ENCODE results near the gene MCTP1. TPM values are rescaled to one million over a fixed set of nuclear protein-coding genes. Genes with fewer than 3 reads are reported as not detected.

MCTP1 gene
- total and polyA plus RNA-seq, 3 experiments from 2014 or later: 0.51 to 0.92 (median 0.55) TPM

DNA sequence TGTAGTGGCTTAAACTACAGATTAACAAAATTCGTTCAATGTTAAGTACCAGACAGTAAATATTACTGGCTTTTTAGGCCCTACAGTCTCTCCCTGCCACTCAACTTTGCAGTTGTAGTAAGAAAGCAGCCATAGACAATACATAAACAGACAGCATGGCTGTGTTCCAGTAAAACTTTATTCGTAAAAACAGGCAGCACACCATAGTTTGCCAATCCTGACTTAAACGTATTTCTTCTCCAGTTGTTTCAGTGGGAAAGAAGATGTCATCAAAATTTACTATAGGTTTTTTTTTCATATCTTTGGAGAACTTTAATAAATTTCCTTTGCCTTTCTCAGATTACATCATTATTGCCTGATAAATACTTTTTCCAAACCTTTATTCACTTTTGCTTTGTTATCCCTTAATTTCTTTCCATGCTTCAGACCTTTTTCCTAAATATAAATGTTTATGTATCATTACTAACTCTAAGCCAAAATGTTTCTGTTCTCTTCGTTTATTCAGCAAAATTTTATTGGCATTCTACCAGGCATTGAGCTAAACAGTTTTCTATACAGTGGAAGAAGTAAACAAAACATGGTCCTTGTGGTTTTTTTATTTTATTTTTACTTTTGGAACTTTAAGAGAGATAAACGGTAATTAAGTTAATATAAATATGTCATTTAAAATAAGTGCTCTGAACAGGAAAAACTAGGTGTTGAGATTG lies 601.9 kb downstream of the MCTP1 start:
- CTCF ChIA-PET: no interaction called here
- no peaks in the 10 kb centered on the region for H3K36me3 ChIP-seq (ENCODE audit: insufficient read depth, low read length)
- Mint-ChIP-seq H3K4me1 (peaks cover 0 to 14% (median 0%) of the 10 kb centered on the region in 3 donors), H3K9me3 (no peaks in the 10 kb centered on the region), H3K27ac (peak overlapping the region in 1 of 8 donors; percentile 4), H3K4me3 (no peak overlapping the region), H3K36me3 (peaks cover 5 to 56% (median 28%) of the 10 kb centered on the region in 3 donors), H3K27me3 (no peaks in the 10 kb centered on the region)
- H3K9me3 ChIP-seq (ENCODE audit: low read length): no peaks in the 10 kb centered on the region
- POLR2A ChIA-PET: no interaction called here
- H3K27me3 ChIP-seq (ENCODE audit: insufficient read depth, low read length, poor library complexity, severe bottlenecking): no peaks in the 10 kb centered on the region
- DNase-seq: no peak
- no peaks in the 10 kb centered on the region for H3K4me1 ChIP-seq (ENCODE audit: insufficient read depth, low read length)
- no peak overlapping the region for H3K4me3 ChIP-seq (ENCODE audit: low read length)
- no peak overlapping the region for H3K27ac ChIP-seq (ENCODE audit: low read depth, low read length)

DNA sequence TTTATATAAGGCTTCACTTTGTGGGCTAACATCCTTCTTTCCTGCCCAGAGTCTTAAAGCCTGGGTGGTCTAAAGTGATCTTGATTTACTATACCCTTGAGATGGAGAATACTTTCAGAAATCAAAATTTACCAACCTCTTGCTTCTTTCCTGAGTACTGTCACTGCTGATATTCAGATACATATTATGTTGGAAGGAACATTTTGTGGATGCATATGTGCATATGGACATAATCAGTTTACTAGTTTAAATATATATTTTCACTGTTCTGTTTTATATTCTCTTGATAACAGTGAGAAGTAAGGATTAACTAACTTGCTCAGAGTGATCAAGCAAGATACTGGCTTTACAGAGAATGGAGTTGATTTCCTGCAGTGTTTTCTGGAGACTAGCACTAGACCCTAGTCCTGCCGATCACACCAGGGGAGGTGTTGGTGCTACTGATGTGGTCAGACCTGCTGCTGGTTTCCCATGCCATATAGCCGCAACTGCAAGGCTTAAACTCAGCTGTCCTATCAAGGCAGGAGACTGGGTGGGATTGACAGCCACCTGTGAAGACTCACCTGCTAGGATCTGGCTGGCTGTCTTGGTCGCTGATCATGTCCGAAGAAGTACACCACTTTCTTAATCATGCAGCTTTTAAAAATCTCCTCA lies 608.8 kb downstream of the MCTP1 start:
- Histone ChIP-seq H3K9me3 (ENCODE audit: low read length) (no peaks in the 10 kb centered on the region), H3K27me3 (ENCODE audit: insufficient read depth, low read length, poor library complexity, severe bottlenecking) (no peaks in the 10 kb centered on the region), H3K36me3 (ENCODE audit: insufficient read depth, low read length) (no peaks in the 10 kb centered on the region), H3K4me1 (ENCODE audit: insufficient read depth, low read length) (no peaks in the 10 kb centered on the region), H3K4me3 (ENCODE audit: low read length) (no peak overlapping the region), H3K27ac (ENCODE audit: low read depth, low read length) (no peak overlapping the region)
- CTCF ChIA-PET: interaction anchor here (1.0 kb wide), 1 partner anchor 151 kb away, joined by 3 read pairs; no protein-coding TSS in a partner anchor
- H3K27me3 Mint-ChIP-seq: no peaks in the 10 kb centered on the region
- H3K4me1 Mint-ChIP-seq: peaks cover 12 to 31% (median 13%) of the 10 kb centered on the region in 3 donors
- no peak overlapping the region for H3K4me3 Mint-ChIP-seq
- peaks cover 0 to 53% (median 22%) of the 10 kb centered on the region in 3 donors for H3K36me3 Mint-ChIP-seq
- no peaks in the 10 kb centered on the region for H3K9me3 Mint-ChIP-seq
- POLR2A ChIA-PET: no interaction called here
- H3K27ac Mint-ChIP-seq: peak overlapping the region in 1 of 8 donors; percentile 92
- no peak for DNase-seq

DNA sequence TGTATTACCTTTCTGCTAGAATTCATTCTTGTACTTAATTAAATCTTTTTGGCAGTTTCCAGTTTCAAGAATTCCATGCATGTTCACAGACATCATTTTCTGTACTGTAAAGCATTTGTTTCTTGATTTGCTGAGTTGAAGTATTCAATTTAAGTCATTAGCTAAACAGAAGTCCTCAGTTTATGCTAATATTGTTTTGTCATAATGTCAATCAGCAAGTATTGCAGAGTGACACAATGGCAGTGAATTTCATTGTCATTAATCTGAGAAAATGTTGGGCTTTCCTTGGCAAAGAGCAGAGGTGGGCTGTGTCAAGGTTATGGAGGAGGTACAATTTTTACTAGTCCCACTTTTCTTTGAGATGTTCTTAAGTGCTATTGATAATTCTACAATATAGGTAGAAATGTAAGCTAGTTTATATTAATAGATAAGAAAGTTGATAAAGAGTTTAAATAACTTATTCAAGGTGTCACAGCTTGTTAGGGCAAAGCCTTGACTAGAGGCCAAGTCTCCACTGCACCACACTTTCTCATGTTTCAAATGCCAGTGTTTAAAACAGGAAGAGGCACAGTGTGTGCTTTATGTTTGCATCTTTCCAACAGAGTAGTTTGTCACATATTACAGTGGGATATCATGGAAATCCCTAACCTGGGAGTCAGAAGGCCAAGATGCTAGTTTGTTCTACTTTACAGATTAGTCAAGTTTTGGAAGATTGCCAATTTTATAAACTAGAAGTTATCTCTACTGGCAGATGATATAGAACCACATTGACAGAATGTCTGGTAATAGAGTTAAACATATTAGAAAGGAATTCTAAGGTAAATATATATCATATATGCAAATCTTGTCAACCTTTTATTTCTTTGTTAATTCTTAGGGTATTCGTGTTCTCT lies 610.2 kb downstream of the MCTP1 start:
- no peak for DNase-seq
- no peaks in the 10 kb centered on the region for H3K27me3 Mint-ChIP-seq
- no peaks in the 10 kb centered on the region for H3K9me3 ChIP-seq (ENCODE audit: low read length)
- peaks cover 12 to 31% (median 13%) of the 10 kb centered on the region in 3 donors for H3K4me1 Mint-ChIP-seq
- ChIA-PET CTCF (interaction anchor here (1.4 to 1.6 kb wide), 2 partner anchors 63 to 150 kb away, joined by 3 to 5 read pairs; no protein-coding TSS in a partner anchor), POLR2A (no interaction called here)
- H3K36me3 Mint-ChIP-seq: peaks cover 0 to 48% (median 20%) of the 10 kb centered on the region in 3 donors
- no peaks in the 10 kb centered on the region for H3K9me3 Mint-ChIP-seq
- H3K27me3 ChIP-seq (ENCODE audit: insufficient read depth, low read length, poor library complexity, severe bottlenecking): no peaks in the 10 kb centered on the region
- no peak overlapping the region for H3K27ac Mint-ChIP-seq
- H3K27ac ChIP-seq (ENCODE audit: low read depth, low read length): no peak overlapping the region
- no peaks in the 10 kb centered on the region for H3K36me3 ChIP-seq (ENCODE audit: insufficient read depth, low read length)
- H3K4me3 Mint-ChIP-seq: no peak overlapping the region
- no peak overlapping the region for H3K4me3 ChIP-seq (ENCODE audit: low read length)
- no peaks in the 10 kb centered on the region for H3K4me1 ChIP-seq (ENCODE audit: insufficient read depth, low read length)

DNA sequence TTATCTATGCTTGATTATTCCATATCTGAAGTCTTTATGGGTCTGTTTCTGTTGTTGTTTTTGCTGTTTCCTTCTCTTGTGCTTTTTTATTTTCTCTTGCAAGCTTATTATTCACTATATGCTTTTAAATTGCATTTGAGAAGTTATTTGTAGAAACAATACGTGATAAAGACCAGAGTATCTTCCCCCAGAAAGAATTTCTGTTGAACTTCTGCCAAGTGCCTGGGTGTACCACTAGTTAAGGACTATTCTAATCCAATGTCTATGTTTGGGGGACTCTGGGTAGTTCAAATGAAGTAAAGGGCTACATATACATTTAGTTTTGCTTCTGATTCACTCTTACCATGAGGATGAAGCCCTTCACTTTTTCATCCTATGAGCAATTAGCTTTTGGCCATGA lies 612.1 kb downstream of the MCTP1 start:
- Histone ChIP-seq H3K27me3 (ENCODE audit: insufficient read depth, low read length, poor library complexity, severe bottlenecking) (no peaks in the 10 kb centered on the region), H3K4me1 (ENCODE audit: insufficient read depth, low read length) (no peaks in the 10 kb centered on the region), H3K4me3 (ENCODE audit: low read length) (no peak overlapping the region), H3K9me3 (ENCODE audit: low read length) (no peaks in the 10 kb centered on the region), H3K36me3 (ENCODE audit: insufficient read depth, low read length) (no peaks in the 10 kb centered on the region), H3K27ac (ENCODE audit: low read depth, low read length) (no peak overlapping the region)
- DNase-seq: no peak
- H3K4me1 Mint-ChIP-seq: peaks cover 12 to 30% (median 13%) of the 10 kb centered on the region in 3 donors
- ChIA-PET POLR2A (no interaction called here), CTCF (no interaction called here)
- H3K36me3 Mint-ChIP-seq: peaks cover 0 to 53% (median 19%) of the 10 kb centered on the region in 3 donors
- no peak overlapping the region for H3K4me3 Mint-ChIP-seq
- H3K27ac Mint-ChIP-seq: no peak overlapping the region
- H3K27me3 Mint-ChIP-seq: no peaks in the 10 kb centered on the region
- H3K9me3 Mint-ChIP-seq: no peaks in the 10 kb centered on the region

- Mint-ChIP-seq H3K27ac (no peak overlapping the region), H3K36me3 (peaks cover 0 to 61% (median 16%) of the 10 kb centered on the region in 3 donors), H3K4me1 (peaks cover 12 to 30% (median 13%) of the 10 kb centered on the region in 3 donors), H3K9me3 (no peaks in the 10 kb centered on the region), H3K4me3 (no peak overlapping the region), H3K27me3 (peaks cover 0 to 1% of the 10 kb centered on the region in 2 donors)
- no peak for DNase-seq
- Histone ChIP-seq H3K27me3 (ENCODE audit: insufficient read depth, low read length, poor library complexity, severe bottlenecking) (no peaks in the 10 kb centered on the region), H3K27ac (ENCODE audit: low read depth, low read length) (no peak overlapping the region), H3K4me1 (ENCODE audit: insufficient read depth, low read length) (no peaks in the 10 kb centered on the region), H3K9me3 (ENCODE audit: low read length) (no peaks in the 10 kb centered on the region), H3K36me3 (ENCODE audit: insufficient read depth, low read length) (no peaks in the 10 kb centered on the region), H3K4me3 (ENCODE audit: low read length) (no peak overlapping the region)
- POLR2A ChIA-PET: no interaction called here
- CTCF ChIA-PET: no interaction called here
These were observed 614.2 kb downstream of the MCTP1 start for GRCh38 chr5:94670726-94671125.

GRCh38 chr5:94667937-94668336 lies 617.0 kb downstream of the MCTP1 start:
- Mint-ChIP-seq H3K4me3 (no peak overlapping the region), H3K27ac (peak overlapping the region in 3 of 8 donors; percentile 64 to 95 (median 82)), H3K9me3 (no peaks in the 10 kb centered on the region), H3K27me3 (peaks cover 0 to 1% of the 10 kb centered on the region in 2 donors), H3K36me3 (peaks cover 0 to 71% (median 15%) of the 10 kb centered on the region in 3 donors), H3K4me1 (peaks cover 0 to 12% (median 7%) of the 10 kb centered on the region in 3 donors)
- Histone ChIP-seq H3K4me1 (ENCODE audit: insufficient read depth, low read length) (no peaks in the 10 kb centered on the region), H3K4me3 (ENCODE audit: low read length) (no peak overlapping the region), H3K36me3 (ENCODE audit: insufficient read depth, low read length) (no peaks in the 10 kb centered on the region), H3K27me3 (ENCODE audit: insufficient read depth, low read length, poor library complexity, severe bottlenecking) (no peaks in the 10 kb centered on the region), H3K9me3 (ENCODE audit: low read length) (no peaks in the 10 kb centered on the region), H3K27ac (ENCODE audit: low read depth, low read length) (no peak overlapping the region)
- ChIA-PET POLR2A (no interaction called here), CTCF (no interaction called here)
- DNase-seq: no peak

DNA sequence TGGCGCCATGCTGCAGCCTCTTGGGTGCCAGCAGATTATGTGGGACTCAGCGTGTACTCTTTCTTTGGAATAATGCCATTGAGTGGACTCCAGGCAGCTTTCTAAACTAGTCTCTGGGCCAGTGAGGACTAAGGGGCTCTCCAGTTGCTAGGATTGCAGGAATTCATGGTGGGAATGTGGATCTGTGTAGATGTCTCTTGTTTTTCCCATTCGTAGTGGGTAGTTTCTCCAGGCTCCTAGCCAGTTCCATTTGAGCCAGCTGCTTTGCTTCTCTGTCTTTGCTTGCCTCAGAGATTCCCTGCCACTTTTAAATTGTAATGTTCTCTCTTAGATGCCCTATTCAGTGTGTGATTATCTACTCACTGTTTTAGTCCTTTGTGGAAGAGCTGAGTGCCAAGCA lies 623.8 kb downstream of the MCTP1 start:
- POLR2A ChIA-PET: no interaction called here
- Histone ChIP-seq H3K9me3 (ENCODE audit: low read length) (peaks cover 4% of the 10 kb centered on the region), H3K27ac (ENCODE audit: low read depth, low read length) (no peak overlapping the region), H3K4me1 (ENCODE audit: insufficient read depth, low read length) (no peaks in the 10 kb centered on the region), H3K36me3 (ENCODE audit: insufficient read depth, low read length) (no peaks in the 10 kb centered on the region), H3K4me3 (ENCODE audit: low read length) (no peak overlapping the region), H3K27me3 (ENCODE audit: insufficient read depth, low read length, poor library complexity, severe bottlenecking) (no peaks in the 10 kb centered on the region)
- H3K36me3 Mint-ChIP-seq: peaks cover 42 to 74% (median 47%) of the 10 kb centered on the region in 3 donors
- H3K27ac Mint-ChIP-seq: peak overlapping the region in 1 of 8 donors; percentile 43
- peaks cover 0 to 34% (median 12%) of the 10 kb centered on the region in 3 donors for H3K4me1 Mint-ChIP-seq
- CTCF ChIA-PET: no interaction called here
- H3K4me3 Mint-ChIP-seq: no peak overlapping the region
- peaks cover 23 to 33% (median 29%) of the 10 kb centered on the region in 5 donors for H3K9me3 Mint-ChIP-seq
- peaks cover 0 to 1% of the 10 kb centered on the region in 2 donors for H3K27me3 Mint-ChIP-seq
- DNase-seq: no peak

Measured in CD8-positive, alpha-beta memory T cell (primary cell).